Skin of body (tissue), 2 donors: Measurements from ENCODE around the gene DLG4. TPM values are rescaled to one million over a fixed set of nuclear protein-coding genes. Genes with fewer than 3 reads are reported as not detected.
A peak's percentile ranks its signal among the peaks of the same experiment; 100 is the strongest.

ENCODE experiments used
- DNase-seq: peaks from one replicate; lab custom pipeline; 2025; lab: John Stamatoyannopoulos, UW
- total RNA-seq: library from RNA; depleted of rRNA; stranded (reverse); fragments of >200 nt; gene quantifications from one replicate; pipeline ENCODE4 v1.2.3, GENCODE V29; 2014

The DLG4 gene
- 16.5 TPM for total RNA-seq

DNA sequence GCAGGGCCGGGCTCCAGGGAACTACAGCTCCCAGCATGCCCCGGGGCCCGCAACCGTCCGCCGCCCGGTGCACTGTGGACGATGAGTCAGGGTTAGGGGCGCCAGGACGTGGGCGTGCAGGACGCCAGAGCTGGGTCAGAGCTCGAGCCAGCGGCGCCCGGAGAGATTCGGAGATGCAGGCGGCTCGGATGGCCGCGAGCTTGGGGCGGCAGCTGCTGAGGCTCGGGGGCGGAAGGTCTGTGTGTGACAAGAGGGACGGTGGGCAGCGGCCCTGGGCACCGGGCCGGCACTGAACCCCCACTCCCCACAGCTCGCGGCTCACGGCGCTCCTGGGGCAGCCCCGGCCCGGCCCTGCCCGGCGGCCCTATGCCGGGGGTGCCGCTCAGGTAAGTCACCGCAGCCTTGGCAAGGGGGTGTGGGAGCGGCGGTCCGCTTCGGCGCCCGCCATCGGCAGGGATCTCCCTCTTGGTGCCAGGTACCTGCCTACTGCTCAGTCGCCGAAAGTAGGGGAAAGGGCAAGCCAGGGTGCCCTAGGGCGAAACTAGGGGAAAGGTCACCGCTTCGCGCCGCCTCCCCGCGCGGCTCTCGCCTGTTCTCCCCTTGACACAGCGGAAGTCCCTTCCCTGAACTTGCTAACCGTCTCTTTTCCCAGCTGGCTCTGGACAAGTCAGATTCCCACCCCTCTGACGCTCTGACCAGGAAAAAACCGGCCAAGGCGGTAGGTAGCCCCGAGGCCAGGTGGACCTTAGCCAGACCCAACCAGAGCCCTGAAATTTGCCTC, at the start of gene DLG4, which contains the start of gene ACADVL:
Gene DLG4 (minus strand): TSS at position 25 of the 781 bp plus-strand sequence.
Gene ACADVL (plus strand): TSS at position 127 of the 781 bp plus-strand sequence. CDS start 47 bp downstream, at position 174.
- peak; percentile 76 for DNase-seq

DNA sequence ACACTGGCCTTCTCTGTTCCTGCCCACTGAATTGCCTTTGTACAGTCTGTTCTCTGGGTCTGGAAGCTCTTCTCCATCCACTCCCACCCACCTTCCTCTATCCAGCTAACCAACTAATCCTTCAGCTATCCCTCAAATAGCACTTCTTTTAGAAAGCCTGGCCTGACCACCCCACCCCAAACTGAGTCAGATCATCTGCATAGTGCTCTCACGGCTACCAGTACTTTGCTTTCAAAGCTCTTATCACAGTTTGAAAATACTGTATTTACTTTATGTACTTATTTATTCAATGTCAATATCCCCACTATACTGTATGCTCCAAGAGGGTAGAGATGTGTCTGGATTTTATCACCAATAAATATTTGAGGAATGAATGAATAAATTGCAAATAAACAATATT, 47.1 kb upstream of the DLG4 start:
- DNase-seq, result no peak

GRCh38 chr17:7263801-7264078, 44.1 kb upstream of the DLG4 start:
- no peak for DNase-seq

DNA sequence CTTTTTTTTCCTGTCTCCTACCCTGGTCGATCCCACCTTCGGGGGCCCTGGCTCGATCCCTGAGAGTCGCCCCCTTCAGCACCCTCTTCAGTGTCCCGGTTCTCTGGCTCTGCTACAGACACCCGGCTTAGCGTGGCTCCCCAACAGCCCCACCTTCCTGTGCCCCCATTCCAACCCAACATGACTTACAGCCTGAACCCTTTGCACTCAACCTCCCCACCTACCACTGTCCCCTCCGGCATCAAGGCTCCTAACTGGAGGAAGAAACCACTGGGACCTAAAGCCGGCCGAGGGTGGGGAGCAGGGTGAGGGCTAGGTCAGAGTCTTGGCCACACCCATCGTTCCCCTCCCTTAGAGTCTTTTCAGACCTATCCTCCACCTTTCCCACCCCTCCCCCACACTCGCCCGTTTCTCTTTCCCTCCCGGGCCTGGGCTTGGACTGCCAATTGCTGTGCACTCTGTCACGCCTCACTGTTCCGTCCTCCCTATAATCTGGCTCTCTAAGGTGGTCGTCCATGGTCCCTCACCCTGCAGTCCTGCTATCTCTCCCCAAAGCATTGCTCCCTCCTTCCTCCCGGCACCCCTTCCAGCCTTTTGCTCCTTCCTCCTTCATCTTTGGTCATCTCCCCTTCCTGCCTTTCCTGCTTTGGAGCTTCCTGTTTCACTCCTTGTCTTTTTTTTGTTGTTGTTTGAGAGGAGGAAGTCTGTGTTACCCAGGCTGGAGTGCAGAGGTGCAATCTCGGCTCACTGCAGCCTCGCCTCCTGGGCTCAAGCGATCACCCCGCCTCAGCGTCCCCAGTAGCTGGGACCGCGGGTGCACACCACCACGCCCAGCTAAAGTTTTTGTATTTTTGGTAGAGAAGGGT, 43.5 kb upstream of the DLG4 start:
- no peak for DNase-seq

DNA sequence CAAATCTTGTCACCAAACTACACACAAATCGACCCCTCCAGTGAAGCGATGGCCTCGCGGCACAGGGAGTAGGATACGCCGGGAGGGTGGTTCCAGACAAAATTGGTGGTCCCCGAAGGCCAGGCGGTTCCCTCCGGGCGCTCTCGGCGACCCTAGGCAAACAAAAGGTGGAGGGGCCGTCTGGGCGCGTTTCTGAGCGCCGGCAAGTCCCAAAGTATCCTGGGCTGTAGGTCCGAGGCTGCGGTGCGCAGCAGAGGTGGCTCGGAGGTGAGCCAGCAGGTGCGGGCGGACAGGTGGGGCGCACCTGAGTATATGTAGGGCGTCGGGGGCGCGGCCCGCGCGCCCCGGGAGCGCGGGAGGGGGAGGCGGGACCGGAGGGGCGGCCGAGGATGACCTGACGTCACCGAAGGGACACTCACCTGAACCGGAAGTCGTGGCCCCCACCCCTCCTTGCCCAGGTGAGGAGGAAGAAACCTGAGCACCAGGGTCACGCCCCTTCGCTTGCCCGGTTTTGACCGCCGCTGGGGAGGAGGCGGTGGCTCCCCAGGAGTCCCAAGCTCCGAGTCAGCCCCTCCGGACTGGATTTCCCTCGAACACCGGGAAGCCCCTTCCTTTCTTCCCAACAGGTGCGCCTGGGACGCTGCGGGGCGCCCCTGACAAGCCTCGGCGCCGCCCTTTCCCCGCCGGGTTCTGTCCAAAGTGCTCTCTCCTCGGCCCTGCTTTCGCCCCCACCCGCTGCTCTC, 42.7 kb upstream of the DLG4 start, which contains the start of gene CLDN7:
Gene CLDN7 (minus strand): TSS at position 287 of the 743 bp plus-strand sequence. CDS start 435 bp downstream, outside the sequence.
- no peak for DNase-seq

DNA sequence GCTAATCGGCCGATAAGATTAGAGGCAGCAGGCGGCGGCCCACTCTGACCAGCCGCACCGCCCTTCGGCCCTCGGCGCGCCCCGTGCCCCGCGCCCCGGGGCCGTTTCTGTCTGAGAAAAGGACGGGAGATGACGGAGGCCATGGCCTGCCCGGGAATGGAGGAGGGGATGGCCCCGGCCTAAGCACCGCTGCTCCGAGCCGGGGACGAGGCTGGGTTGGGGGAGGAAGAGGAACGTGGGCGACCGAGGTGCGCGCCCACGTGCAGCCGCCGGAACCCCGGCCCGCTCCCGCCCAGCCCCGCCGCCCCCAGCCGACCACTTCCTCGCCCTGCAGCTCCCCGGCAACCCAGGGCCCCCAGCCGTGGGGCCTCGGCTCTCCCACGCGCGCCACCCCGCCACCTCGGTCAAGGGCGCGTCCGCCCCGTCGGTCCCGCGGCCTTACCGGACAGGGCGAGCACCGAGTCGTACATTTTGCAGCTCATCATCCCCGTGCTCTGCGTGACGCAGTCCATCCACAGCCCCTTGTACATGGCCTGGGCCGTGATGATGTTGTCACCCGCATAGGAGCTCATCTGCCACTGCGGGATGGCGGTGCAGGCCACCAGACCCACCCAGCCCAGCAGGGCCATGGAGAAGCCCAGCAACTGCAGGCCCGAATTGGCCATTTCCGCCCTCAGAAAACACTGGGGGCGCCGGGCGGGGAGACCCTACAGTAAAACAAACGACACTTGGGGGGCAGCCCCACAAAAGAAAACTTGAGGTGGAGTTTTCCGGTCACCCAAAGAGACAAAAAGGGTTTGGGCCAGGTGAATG, 41.9 kb upstream of the DLG4 start:
- no peak for DNase-seq

DNA sequence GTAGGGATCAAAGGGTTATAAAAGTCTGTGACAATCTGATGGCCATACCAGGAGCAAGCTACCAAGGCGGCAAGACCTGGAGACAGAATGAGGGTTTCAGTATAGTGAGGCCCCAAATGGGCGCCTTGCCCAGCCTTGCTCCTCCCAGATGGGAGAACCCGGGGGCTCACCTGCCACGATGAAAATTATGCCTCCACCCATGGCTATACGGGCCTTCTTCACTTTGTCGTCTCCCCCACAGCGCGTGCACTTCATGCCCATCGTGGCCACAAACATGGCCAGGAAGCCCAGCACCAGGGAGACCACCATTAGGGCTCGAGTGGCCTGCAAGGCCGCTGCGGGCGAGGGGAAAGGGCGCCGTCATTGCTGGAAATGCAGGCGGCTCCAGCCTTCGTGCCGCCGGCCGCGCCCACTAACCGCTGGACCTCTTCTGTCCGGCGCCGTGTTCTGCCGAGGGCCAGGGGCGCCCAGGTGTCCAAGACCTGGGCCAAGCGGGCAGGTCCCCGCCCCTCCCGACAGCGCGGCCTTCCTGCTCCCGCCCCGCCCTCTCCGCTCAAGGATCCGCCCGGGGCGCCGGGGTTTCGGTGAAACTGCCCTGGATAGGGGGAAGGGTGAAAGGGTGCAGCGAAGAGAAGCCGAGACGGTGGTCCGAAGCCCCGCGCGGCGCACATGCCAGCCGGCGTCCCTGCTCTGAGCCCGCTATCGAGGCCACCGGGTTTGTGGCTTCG, 41.2 kb upstream of the DLG4 start:
- no peak for DNase-seq

GRCh38 chr17:7260151-7260550, 40.5 kb upstream of the DLG4 start:
- DNase-seq, result no peak

GRCh38 chr17:7259555-7259889, 39.9 kb upstream of the DLG4 start:
- DNase-seq, result no peak

GRCh38 chr17:7258731-7259554, 39.3 kb upstream of the DLG4 start:
- DNase-seq, result no peak

DNA sequence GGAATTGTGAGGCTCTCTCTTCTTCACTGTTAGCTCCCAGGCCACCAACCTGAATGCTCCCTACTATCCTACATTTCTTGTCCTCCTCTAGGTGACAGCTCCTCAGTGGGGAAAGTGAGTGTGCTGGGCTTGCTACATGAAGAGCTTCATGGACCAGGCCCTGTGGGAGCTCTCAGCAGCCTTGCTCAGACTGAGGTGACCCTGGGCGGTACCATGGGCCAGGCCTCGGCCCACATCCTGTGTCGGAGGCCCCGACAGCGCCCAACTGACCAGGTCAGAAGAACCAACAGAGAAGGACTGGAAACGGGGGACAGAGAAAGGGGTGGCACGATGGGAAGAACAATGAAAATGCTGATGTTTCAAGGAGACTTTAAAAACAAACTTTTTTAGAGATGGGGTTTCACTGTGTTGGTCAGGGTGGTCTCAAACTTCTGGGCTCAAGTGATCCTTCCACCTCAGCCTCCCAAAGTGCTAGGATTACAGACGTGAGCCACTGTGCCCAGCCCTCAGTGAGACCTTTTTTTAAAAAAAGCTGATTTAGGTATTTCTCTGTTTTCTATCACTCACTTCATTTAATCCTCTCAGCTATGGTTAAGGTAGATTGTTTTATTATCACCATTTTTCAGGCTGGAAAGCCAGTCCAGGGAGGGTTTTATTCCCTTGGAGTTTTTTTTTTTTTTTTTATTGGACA, 37.3 kb upstream of the DLG4 start:
- no peak for DNase-seq

GRCh38 chr17:7254511-7254910, 34.9 kb upstream of the DLG4 start:
- DNase-seq, result no peak

- DNase-seq, result no peak
Observed at GRCh38 chr17:7253082-7253481, 33.4 kb upstream of the DLG4 start.

DNA sequence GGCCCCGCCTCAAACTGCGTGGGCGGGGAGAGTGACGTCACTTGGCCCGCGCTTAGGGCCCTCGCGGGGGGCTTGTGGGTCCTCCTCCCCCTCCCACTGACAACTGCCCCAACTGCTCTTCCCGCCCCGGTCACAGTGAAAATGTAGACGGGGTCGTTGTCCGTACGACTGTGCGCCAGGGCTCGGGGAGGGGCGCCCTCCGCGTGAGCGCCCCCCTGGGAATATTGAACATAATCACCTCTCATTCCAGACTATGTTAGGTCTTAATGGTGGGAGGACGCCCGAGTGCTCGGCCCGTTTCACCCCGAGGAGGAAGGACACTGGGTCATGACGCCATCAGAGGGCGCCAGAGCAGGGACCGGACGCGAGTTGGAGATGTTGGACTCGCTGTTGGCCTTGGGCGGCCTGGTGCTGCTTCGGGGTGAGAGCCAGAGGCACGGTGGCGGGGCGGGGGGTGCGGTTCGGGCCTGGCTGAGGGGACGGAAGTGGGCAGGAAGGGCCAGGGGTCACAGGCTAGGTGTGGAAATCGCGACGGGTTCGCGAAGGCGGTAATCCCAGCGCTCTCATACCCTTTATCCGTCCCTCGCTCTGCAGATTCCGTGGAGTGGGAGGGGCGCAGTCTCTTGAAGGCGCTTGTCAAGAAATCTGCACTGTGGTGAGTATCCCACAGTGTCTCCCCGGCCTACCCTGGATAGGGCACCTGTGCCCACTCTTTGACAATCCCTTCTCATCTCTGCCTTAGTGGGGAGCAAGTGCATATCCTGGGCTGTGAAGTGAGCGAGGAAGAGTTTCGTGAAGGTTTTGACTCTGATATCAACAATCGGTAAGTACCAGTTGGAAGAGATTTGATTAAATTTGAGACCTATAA, 32.8 kb upstream of the DLG4 start, which contains the start of gene ELP5:
Gene ELP5 (plus strand): TSS at position 40 of the 868 bp plus-strand sequence. CDS start 336 bp downstream, at position 376.
- peak; percentile 94 for DNase-seq

DNA sequence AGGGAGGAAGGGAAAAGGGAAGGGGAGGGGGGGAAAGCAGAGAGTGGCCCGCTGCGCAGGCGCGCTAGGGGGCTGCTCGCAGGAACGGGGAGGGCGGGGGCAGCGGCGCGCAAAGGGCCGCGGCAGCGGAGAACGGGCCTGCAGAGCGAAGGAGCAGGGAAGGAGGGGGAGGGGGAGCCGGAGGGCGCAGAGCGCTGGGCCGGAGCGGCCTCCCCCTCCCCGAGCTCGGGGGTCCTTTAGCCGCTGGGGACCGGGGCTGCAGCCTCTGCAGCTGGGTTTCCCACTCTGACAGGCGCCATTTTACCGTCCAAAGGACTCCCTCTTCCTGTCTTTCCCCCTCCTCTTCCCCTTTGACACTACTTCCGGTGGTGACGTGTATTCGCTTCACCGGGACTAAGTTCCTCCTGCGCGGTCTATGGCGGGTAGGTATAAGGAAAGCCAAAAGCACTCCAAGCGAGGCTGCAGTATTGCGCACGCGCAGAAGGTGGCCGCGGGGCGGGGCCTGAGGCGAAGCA, 32.1 kb upstream of the DLG4 start, which contains the start of gene CTDNEP1:
Gene CTDNEP1 (minus strand): TSS at position 74 of the 515 bp plus-strand sequence. CDS start 438 bp downstream, outside the sequence.
- peak; percentile 100 for DNase-seq

DNA sequence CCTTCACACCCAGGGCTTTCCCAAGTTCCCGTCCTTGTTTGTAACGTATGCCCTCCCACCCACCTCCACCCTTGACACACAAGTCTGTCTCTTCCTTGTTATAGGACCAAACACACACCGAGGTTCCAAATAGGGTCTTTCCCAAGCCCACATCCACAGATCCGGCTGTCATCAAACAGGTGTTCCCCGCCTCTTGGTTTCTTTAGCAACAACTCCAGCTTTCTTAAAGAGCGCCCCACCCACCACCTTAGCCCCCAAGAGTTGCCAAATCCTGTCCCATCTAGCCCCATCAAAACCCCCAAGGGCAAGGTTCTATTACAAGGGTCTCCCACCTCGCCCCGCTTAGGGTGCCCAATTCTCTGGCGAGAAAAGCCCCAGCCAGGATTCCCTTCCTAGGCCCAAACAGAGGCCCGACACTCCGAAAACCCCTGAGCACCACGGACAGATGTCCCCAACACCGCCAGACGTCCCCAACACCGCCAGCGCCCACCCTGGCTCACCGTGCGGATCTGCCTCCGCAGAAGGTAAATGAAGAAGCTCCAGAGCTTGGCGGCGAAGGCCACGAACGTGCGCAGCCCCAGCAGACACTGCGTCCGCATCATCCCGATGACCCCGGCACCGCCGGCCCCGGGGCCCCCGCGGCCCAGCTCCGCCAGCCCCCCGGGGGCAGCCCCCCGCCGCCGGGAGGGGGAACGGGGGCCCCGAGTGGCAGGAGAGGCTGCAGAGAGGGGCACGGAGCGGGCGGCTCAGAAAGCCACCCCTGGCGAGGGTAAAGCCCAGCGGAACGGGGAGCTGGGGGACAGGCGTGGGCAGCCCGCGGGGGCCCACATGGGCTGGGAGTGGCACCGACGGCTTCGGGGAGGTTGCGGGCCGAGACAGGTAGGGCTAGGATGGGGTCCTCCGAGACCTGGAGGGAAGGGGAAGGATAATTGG, 31.3 kb upstream of the DLG4 start:
- no peak for DNase-seq
